D721Med (cell line): Measurements from ENCODE around the gene CDH6.
"Not testable (repeated sequence)": the region's sequence is repeated elsewhere in the genome, so short reads cannot be mapped to it uniquely, and the experiment has no call there.

Experiments used
- DNase-seq: peaks from one replicate; pipeline ENCODE4 v3.0.0; 2011; ENCODE audit warnings: low spot score; ENCODE audit not compliant: insufficient read length
- FAIRE-seq: peaks from 2 replicates; lab custom pipeline; 2011; peaks lifted over from hg19 to GRCh38; lab: Jason Lieb, UNC
- CTCF ChIP-seq: IDR thresholded peaks from 2 replicates; pipeline ENCODE4 v1.5.1; 2012; ENCODE audit warnings: mild to moderate bottlenecking, control low read depth; ENCODE audit not compliant: insufficient read depth; ENCODE audit errors: missing control alignments

Gene CDH6

GRCh38 chr5:31346896-31347551 lies 153.5 kb downstream of the CDH6 start:
- FAIRE-seq (no peak), DNase-seq (no peak)
- TF ChIP-seq CTCF = no peak

- TF ChIP-seq CTCF = no peak
- DNase-seq (no peak), FAIRE-seq (no peak)
Observed at GRCh38 chr5:31347552-31347905, 154.0 kb downstream of the CDH6 start.

DNA sequence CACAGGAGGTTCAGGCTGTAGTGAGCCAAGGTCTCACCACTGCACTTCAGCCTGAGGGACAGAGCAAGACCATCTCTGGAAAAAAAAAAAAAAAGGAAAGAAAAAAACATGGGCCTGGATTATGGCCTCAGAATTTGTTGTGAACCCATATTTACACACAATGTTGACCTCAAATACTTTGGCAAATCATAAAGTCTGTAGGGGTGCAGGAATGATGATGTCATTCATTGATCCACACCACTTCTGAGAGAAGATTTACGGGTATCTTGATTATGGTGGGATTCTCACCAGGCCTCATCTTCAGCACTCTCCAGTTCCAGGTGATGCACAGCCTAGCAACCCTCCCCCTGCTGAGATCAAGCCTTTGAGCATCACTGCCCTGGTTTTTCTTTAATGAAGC lies 156.9 kb downstream of the CDH6 start:
- DNase-seq (no peak), FAIRE-seq (no peak)
- TF ChIP-seq CTCF = no peak

DNA sequence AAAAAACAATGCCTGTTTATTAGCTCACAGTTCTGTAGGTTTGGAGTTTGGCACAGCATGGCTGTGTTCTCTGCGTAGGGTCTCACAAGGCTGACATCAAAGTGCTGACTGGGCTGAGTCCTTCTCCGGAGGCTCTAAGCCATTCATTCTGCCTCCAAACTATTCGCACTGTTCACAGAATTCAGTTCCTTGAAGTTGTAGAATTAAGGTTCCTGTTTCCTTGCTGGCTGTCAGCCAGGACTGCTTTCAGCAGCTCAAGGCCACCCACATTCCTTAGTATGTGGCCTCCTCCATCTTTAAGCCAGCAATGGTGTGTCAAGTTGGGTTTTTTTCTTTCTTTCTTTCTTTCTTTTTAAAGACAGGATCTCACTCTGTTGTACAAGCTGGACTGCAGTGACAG lies 161.9 kb downstream of the CDH6 start:
- no peak for FAIRE-seq

GRCh38 chr5:31357038-31357437 lies 163.6 kb downstream of the CDH6 start:
- TF ChIP-seq CTCF = no peak
- FAIRE-seq (no peak), DNase-seq (no peak)

More for the DNA sequence above, 161.9 kb downstream of the CDH6 start:
- no peak for DNase-seq
- TF ChIP-seq CTCF = no peak

GRCh38 chr5:31359839-31360238 lies 166.4 kb downstream of the CDH6 start:
- no peak for TF ChIP-seq CTCF
- no peak for DNase-seq
- FAIRE-seq = no peak

- TF ChIP-seq CTCF = no peak
- DNase-seq (no peak), FAIRE-seq (no peak)
Observed at GRCh38 chr5:31361234-31361633, 167.7 kb downstream of the CDH6 start.

- FAIRE-seq, DNase-seq: not testable (repeated sequence)
Observed at GRCh38 chr5:31361704-31362528, 168.4 kb downstream of the CDH6 start.
